ENCODE results near the gene KLHL26.
A peak's percentile ranks its signal among the peaks of the same experiment; 100 is the strongest.

Gene KLHL26

DNA sequence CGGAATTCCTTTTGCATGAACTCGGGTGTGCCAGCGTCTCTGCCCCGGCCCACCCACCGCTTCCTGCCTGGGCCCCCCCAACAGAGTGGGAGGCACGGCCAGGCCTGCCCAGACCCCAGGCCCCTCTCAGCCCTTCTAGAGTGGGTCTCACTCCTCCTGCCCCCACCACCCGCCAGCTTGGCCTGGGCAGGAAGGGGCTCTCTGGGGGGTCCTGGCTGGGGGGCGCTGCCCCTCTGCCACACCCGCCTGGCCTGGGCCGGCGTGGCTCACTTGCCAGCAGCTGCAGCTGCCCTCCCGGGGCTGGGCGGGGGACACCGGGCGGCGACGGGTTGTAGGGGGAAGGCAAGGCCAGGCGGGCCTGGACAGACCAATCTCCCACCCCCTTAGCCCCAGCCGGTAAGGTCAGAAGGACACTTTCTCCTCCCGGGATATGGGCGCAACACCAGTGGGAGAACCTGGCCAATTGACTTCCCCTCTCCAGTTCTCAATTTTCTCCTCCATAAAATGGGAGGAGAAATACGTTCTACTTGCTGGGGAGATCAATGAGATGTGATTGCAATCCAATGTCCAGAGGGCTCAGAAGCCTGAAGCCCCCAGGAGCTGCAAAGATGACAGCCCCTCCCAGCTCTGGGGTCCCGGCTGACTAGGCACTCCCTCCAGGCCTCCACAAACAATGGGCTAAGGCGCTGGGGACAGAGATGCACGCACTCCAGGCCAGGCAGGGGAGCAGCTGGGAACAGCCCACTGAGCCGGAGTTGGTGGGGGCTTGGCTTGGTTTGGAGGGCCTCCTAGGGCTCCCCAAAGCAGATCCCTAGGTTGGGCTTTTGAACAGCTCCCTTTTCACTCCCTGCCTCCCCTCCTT, 32.6 kb upstream of the KLHL26 start:
- Histone ChIP-seq H3K4me1 (ENCODE audit: control insufficient read depth, insufficient read depth, low read length, unreplicated experiment) (no peaks in the 10 kb centered on the region), H2AFZ (ENCODE audit: low read length, unreplicated experiment) (no peak overlapping the region), H3K36me3 (ENCODE audit: insufficient read depth, low read length) (no peaks in the 10 kb centered on the region), H3K79me2 (ENCODE audit: control insufficient read depth, insufficient read depth, low read length, unreplicated experiment) (no peaks in the 10 kb centered on the region), H3K27ac (ENCODE audit: low read depth, low read length) (no peak overlapping the region), H3K4me3 (ENCODE audit: low read depth, low read length) (no peak overlapping the region; the same call in 1 of the 2 replicates), H3K27me3 (ENCODE audit: insufficient read depth, low read length) (peaks cover 28% of the 10 kb centered on the region)

DNA sequence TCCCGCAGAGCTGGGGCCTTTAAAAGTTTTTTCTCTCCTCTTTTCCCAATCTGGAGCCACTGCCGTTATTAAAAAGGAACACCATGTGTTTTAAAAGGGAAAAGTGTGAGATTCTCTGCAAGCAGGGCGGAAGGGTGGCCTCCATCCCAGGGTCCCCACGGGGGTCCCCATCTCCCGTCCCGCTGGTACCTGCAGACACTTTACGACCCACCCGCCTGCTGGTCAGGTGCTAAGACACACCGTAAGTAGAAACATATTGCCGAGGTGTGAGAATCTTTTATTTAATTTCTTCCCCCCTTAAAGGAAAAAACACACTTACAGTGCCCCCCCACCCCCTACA, 32.0 kb upstream of the KLHL26 start:
- no peak overlapping the region for H3K4me3 ChIP-seq (ENCODE audit: low read depth, low read length)
- no peak overlapping the region for H2AFZ ChIP-seq (ENCODE audit: low read length, unreplicated experiment)
- H3K79me2 ChIP-seq (ENCODE audit: control insufficient read depth, insufficient read depth, low read length, unreplicated experiment): no peaks in the 10 kb centered on the region
- no peaks in the 10 kb centered on the region for H3K4me1 ChIP-seq (ENCODE audit: control insufficient read depth, insufficient read depth, low read length, unreplicated experiment)
- no peaks in the 10 kb centered on the region for H3K36me3 ChIP-seq (ENCODE audit: insufficient read depth, low read length)
- H3K27me3 ChIP-seq (ENCODE audit: insufficient read depth, low read length): peaks cover 34% of the 10 kb centered on the region
- no peak overlapping the region for H3K27ac ChIP-seq (ENCODE audit: low read depth, low read length)

GRCh38 chr19:18605196-18605545, 31.7 kb upstream of the KLHL26 start:
- peaks cover 38% of the 10 kb centered on the region for H3K27me3 ChIP-seq (ENCODE audit: insufficient read depth, low read length)

DNA sequence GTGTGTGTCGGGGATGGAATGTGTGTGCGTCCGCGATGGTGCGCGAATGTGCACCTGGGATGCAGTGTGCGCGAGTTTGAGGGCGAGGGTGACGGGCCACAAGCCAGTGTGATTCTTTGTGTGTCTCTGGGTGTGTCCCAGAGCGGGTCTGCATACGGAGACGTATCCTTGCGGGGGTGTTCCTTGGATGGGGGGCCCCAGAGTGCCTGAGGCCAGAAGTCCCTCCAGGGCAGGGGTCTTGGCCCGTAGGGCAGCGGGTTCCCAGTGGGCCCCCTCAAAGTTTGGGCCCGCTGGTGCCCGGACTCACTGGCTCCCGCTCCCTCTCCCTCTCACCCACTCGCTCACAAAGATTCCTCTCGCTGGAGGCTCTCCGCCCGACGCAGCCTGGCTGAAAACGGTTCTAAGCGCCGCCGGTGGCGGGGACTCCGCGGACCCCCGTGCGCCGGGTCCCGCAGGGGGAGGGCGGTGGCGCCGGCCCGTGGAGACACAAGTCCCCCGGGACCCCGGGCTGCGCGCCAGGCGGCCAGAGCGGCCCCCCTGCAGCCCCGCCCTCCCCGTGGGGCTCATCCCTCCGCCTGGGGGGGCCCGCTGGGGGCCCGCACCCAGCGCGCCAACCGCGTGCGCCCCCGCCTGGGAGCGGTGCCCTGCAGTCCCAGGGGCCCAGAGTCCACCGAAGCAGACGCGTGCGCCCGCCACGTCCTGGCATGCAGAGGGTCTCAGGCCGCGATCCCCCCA, 31.1 kb upstream of the KLHL26 start:
- Histone ChIP-seq H3K27ac (ENCODE audit: low read depth, low read length) (no peak overlapping the region), H3K4me1 (ENCODE audit: control insufficient read depth, insufficient read depth, low read length, unreplicated experiment) (no peaks in the 10 kb centered on the region), H3K27me3 (ENCODE audit: insufficient read depth, low read length) (peaks cover 43% of the 10 kb centered on the region), H3K79me2 (ENCODE audit: control insufficient read depth, insufficient read depth, low read length, unreplicated experiment) (no peaks in the 10 kb centered on the region), H2AFZ (ENCODE audit: low read length, unreplicated experiment) (no peak overlapping the region), H3K4me3 (ENCODE audit: low read depth, low read length) (peak overlapping the region; percentile 52), H3K36me3 (ENCODE audit: insufficient read depth, low read length) (no peaks in the 10 kb centered on the region)

More at GRCh38 chr19:18605196-18605545, 31.7 kb upstream of the KLHL26 start:
- Histone ChIP-seq H3K4me3 (ENCODE audit: low read depth, low read length) (peak overlapping the region; percentile 52), H3K4me1 (ENCODE audit: control insufficient read depth, insufficient read depth, low read length, unreplicated experiment) (no peaks in the 10 kb centered on the region), H3K36me3 (ENCODE audit: insufficient read depth, low read length) (no peaks in the 10 kb centered on the region), H3K79me2 (ENCODE audit: control insufficient read depth, insufficient read depth, low read length, unreplicated experiment) (no peaks in the 10 kb centered on the region), H3K27ac (ENCODE audit: low read depth, low read length) (no peak overlapping the region), H2AFZ (ENCODE audit: low read length, unreplicated experiment) (no peak overlapping the region)

DNA sequence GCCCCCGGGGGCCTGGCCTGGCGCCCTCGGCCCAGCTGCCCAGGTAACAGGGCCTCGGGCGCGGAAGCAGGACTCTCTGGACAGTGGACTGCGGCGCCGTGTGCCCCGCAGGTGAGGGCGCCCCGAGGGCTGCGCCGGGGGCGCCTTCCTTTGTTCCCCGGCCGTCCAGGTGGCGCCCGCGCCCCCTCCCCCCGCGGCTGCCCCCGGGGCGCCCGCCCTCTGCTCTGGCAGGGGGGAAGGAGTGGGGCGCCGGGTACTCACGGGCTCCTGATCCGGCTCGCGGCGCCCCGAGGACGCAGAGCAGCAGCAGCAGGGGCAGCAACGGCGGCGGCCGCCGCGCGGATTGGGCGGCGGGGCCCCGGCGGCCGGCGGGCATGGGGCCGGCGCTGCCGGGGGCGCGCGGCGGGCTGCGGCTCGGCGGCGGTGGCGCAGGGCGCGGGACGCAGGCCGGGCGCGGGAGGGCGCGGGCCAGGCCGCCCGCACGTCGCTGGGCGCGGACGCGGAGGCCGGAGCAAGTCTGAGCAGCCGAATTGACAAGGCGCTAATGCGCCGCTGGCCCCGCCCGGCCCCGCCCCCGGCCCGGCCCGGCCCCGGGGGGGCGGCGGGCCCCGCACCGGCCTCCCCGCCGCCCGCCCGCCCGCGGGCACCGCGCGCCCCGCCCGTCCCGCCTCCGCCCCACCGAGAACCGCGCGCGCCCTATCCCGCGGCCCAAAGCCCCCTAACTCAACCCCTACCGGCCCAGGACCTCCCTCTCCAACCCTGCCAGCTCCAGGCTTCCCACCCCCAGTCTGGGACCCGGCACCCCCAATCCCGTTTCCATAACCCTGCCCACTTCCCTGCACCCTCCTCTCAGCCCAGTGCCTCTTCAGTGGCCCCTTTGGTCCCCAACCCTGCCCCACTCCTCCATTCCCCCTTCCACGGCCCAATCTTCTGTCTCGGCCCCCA, 30.3 kb upstream of the KLHL26 start, which contains the start of gene CRLF1:
Gene CRLF1 (minus strand): TSS at position 519 of the 945 bp plus-strand sequence. CDS start 143 bp downstream, at position 376.
- Histone ChIP-seq H3K27ac (ENCODE audit: low read depth, low read length) (no peak within 1 kb of the TSS), H3K79me2 (ENCODE audit: control insufficient read depth, insufficient read depth, low read length, unreplicated experiment) (no peaks in the 10 kb centered on the region), H2AFZ (ENCODE audit: low read length, unreplicated experiment) (no peak within 1 kb of the TSS), H3K4me1 (ENCODE audit: control insufficient read depth, insufficient read depth, low read length, unreplicated experiment) (no peaks in the 10 kb centered on the region), H3K36me3 (ENCODE audit: insufficient read depth, low read length) (no peaks in the 10 kb centered on the region), H3K4me3 (ENCODE audit: low read depth, low read length) (peak within 1 kb of the TSS; percentile 73), H3K27me3 (ENCODE audit: insufficient read depth, low read length) (peaks cover 50% of the 10 kb centered on the region)

GRCh38 chr19:18607226-18608101, 29.4 kb upstream of the KLHL26 start:
- Histone ChIP-seq H3K4me1 (ENCODE audit: control insufficient read depth, insufficient read depth, low read length, unreplicated experiment) (no peaks in the 10 kb centered on the region), H3K27me3 (ENCODE audit: insufficient read depth, low read length) (peaks cover 59% of the 10 kb centered on the region)

DNA sequence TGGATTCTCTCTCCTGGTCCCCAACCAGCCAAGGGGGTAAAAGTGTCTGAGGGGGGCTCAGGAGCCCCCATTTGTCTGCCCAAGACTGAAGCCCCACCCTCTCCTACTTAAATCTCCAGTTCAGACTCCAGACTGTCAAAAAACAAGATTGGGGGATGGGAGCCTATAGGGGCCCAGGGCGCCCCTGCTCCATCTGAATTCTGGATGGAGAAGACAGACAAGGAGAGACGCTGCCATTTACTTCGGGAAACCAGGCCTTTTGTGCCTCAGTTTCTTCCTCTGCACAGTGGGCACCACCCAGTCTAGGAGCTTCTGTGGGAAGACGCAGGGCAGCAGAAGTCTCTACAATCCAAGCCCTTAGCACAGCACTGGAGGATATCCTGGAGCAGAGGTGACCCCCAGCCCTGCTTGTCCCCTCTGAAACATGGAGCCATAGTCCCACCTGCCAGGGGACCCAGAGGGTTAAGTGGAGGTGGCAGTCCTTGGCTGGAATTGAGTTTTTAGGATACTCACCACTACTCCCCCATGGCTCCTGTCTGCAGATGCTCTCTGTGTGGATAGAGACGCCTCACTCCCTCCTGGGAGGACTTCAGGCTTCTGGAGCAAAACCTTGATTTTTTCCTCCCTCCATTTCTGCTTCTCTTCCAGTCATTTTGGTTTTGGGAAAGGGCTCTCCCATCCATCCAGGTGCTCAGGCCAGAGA, 28.6 kb upstream of the KLHL26 start:
- Histone ChIP-seq H3K27ac (ENCODE audit: low read depth, low read length) (no peak overlapping the region), H3K4me1 (ENCODE audit: control insufficient read depth, insufficient read depth, low read length, unreplicated experiment) (no peaks in the 10 kb centered on the region), H3K4me3 (ENCODE audit: low read depth, low read length) (peak overlapping the region; percentile 73), H2AFZ (ENCODE audit: low read length, unreplicated experiment) (no peak overlapping the region), H3K36me3 (ENCODE audit: insufficient read depth, low read length) (no peaks in the 10 kb centered on the region), H3K27me3 (ENCODE audit: insufficient read depth, low read length) (peaks cover 66% of the 10 kb centered on the region), H3K79me2 (ENCODE audit: control insufficient read depth, insufficient read depth, low read length, unreplicated experiment) (no peaks in the 10 kb centered on the region)

More at GRCh38 chr19:18607226-18608101, 29.4 kb upstream of the KLHL26 start:
- Histone ChIP-seq H3K36me3 (ENCODE audit: insufficient read depth, low read length) (no peaks in the 10 kb centered on the region), H2AFZ (ENCODE audit: low read length, unreplicated experiment) (no peak overlapping the region), H3K4me3 (ENCODE audit: low read depth, low read length) (peak overlapping the region; percentile 73), H3K27ac (ENCODE audit: low read depth, low read length) (no peak overlapping the region), H3K79me2 (ENCODE audit: control insufficient read depth, insufficient read depth, low read length, unreplicated experiment) (no peaks in the 10 kb centered on the region)

DNA sequence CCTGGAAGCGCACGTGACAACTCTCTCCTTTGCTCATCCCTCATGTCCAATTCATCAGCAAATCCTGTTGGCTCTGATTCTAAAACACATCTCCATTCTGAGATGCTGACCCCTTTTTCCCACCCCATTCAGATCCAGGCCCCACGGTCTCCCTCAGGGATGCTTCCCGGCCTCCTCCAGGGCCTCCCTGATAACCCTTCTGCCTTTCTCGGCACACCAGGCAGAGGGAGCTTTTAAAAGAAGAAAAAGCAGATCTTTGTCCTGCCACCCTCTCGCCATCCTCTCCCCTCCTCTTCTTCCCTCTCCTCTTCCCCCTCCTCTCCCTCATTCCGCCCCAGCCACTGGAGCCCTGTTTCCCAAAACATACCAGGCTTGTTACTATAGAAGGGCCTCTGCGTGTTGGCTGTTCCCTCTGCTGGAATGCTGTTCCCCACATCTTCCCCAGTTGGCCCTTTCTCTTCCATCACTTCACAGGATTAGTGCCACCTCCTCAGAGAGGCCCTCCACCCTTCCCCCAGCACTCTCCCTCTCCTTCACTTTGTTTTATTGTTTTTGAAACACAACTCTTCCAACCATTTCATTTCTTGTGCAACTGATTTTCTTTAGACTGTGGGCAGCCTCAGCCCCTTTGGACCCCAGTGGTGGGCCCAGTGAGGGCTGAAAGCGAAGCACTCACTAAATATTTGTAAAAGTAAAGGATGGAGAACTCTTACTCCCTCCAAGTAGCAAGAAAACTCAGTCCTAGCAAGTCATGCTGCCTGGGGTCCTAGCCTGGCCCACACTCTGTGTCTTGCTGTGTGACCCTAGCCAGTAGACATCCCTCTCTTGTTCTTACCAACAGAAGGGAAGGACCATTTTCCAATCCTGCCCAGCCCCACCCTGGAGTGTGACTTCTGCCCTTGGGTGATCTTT, 27.8 kb upstream of the KLHL26 start:
- H3K27me3 ChIP-seq (ENCODE audit: insufficient read depth, low read length): peaks cover 71% of the 10 kb centered on the region
- H3K4me1 ChIP-seq (ENCODE audit: control insufficient read depth, insufficient read depth, low read length, unreplicated experiment): no peaks in the 10 kb centered on the region
- H3K36me3 ChIP-seq (ENCODE audit: insufficient read depth, low read length): no peaks in the 10 kb centered on the region
- H3K79me2 ChIP-seq (ENCODE audit: control insufficient read depth, insufficient read depth, low read length, unreplicated experiment): no peaks in the 10 kb centered on the region
- no peak overlapping the region for H3K4me3 ChIP-seq (ENCODE audit: low read depth, low read length)
- no peak overlapping the region for H3K27ac ChIP-seq (ENCODE audit: low read depth, low read length)
- H2AFZ ChIP-seq (ENCODE audit: low read length, unreplicated experiment): no peak overlapping the region

GRCh38 chr19:18609717-18610051, 27.1 kb upstream of the KLHL26 start:
- H3K27ac ChIP-seq (ENCODE audit: low read depth, low read length): no peak overlapping the region
- H3K79me2 ChIP-seq (ENCODE audit: control insufficient read depth, insufficient read depth, low read length, unreplicated experiment): no peaks in the 10 kb centered on the region
- no peak overlapping the region for H3K4me3 ChIP-seq (ENCODE audit: low read depth, low read length)
- peaks cover 71% of the 10 kb centered on the region for H3K27me3 ChIP-seq (ENCODE audit: insufficient read depth, low read length)
- H3K36me3 ChIP-seq (ENCODE audit: insufficient read depth, low read length): no peaks in the 10 kb centered on the region
- no peak overlapping the region for H2AFZ ChIP-seq (ENCODE audit: low read length, unreplicated experiment)
- no peaks in the 10 kb centered on the region for H3K4me1 ChIP-seq (ENCODE audit: control insufficient read depth, insufficient read depth, low read length, unreplicated experiment)
